Activated CD4-positive, alpha-beta T cell treated with anti-CD3 and anti-CD28 coated beads for 36 hours (primary cell): ENCODE measurements around the gene MAP4. TPM values are rescaled to one million over a fixed set of nuclear protein-coding genes. Genes with fewer than 3 reads are reported as not detected.

Source experiments
- ATAC-seq: fragments of 200-7000 bp; cut with Tn5 transposase; one replicate; pipeline ENCODE4 v1.10.0; 2021; ENCODE audit warnings: mild to moderate bottlenecking, moderate library complexity
- CTCF ChIA-PET: fragments of 350-600 bp; sonication (Branson Sonifier 250); formaldehyde crosslinking; loops from one replicate; lab custom pipeline; 2021; ENCODE audit warnings: antibody characterized with exemption; lab: Charles Lee
- POLR2A ChIA-PET: fragments of 350-600 bp; sonication (Branson Sonifier 250); formaldehyde crosslinking; loops from one replicate; lab custom pipeline; 2021; ENCODE audit warnings: antibody characterized with exemption, inconsistent platforms; lab: Charles Lee
- DNase-seq: peaks from one replicate; pipeline ENCODE4 v3.0.0-alpha.2; 2020
- H3K27ac Mint-ChIP-seq: one replicate; pipeline ENCODE4 v1.8.0; 2021; ENCODE audit warnings: mixed read lengths
- H3K27me3 Mint-ChIP-seq: one replicate; pipeline ENCODE4 v1.8.0; 2021; ENCODE audit warnings: mixed read lengths
- H3K36me3 Mint-ChIP-seq: one replicate; pipeline ENCODE4 v1.8.0; 2021; ENCODE audit warnings: low read depth, mixed read lengths
- H3K4me1 Mint-ChIP-seq: one replicate; pipeline ENCODE4 v1.8.0; 2021; ENCODE audit warnings: mixed read lengths
- H3K4me3 Mint-ChIP-seq: one replicate; pipeline ENCODE4 v1.8.0; 2021; ENCODE audit warnings: mild to moderate bottlenecking, moderate library complexity, mixed read lengths
- H3K9me3 Mint-ChIP-seq: one replicate; pipeline ENCODE4 v1.8.0; 2021; ENCODE audit warnings: low read depth, mixed read lengths
- intact Hi-C, 2 experiments: fragments of 100-400 bp; cut with DNase I in 1 of 2; cut with micrococcal nuclease in 1 of 2; formaldehyde crosslinking; loops; one replicate each; pipeline versions ENCODE4 v1.14.2 to v1.15.1; 2022 to 2024; cut with DNase I, micrococcal nuclease
- total RNA-seq, 2 experiments: library from RNA; stranded (reverse); gene quantifications; one replicate each; pipeline ENCODE4 v1.2.3, GENCODE V29; 2021

Gene MAP4
- total RNA-seq, 2 experiments from 2014 or later = 115 to 119 TPM

- H3K36me3 Mint-ChIP-seq = peaks cover 6% of the 10 kb centered on the region
- DNase-seq = no peak
- ChIA-PET POLR2A (no interaction called here), CTCF (no interaction called here)
- ATAC-seq = no peak
- H3K9me3 Mint-ChIP-seq = no peaks in the 10 kb centered on the region
- intact Hi-C loops = no loop called here
- H3K27ac Mint-ChIP-seq = no peak overlapping the region
- H3K27me3 Mint-ChIP-seq = no peaks in the 10 kb centered on the region
- no peak overlapping the region for H3K4me3 Mint-ChIP-seq
- peaks cover 3% of the 10 kb centered on the region for H3K4me1 Mint-ChIP-seq
Observed at GRCh38 chr3:47877719-47878118, 138.5 kb downstream of the MAP4 start.

DNA sequence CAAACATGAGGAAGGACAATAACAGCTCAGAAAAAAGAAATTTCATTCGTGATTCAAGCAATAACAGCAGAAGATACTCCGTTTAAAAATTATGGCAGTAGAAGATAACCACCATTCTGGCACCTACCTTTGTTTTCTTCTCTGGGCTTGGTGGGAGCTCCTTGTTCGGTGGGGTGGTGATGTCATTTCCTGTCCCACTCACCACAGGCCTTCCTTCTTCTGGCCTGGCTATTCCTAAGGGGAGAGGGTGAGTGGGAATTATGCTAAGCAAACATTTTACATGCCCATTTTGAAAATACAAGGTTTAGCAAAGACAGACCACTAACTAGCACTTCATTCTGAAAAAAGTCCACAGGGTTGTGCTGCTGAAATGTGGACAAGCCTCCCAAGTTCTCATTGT lies 138.9 kb downstream of the MAP4 start:
- H3K9me3 Mint-ChIP-seq = no peaks in the 10 kb centered on the region
- ATAC-seq (no peak), DNase-seq (no peak)
- H3K36me3 Mint-ChIP-seq = peaks cover 6% of the 10 kb centered on the region
- ChIA-PET CTCF (interaction anchor here (1.0 kb wide), 1 partner anchor 255 kb away, joined by 3 read pairs; no protein-coding TSS in a partner anchor), POLR2A (interaction anchor here (1.2 kb wide), 1 partner anchor 13 kb away, joined by 4 read pairs; no protein-coding TSS in a partner anchor)
- H3K27me3 Mint-ChIP-seq = no peaks in the 10 kb centered on the region
- no peak overlapping the region for H3K27ac Mint-ChIP-seq
- peaks cover 3% of the 10 kb centered on the region for H3K4me1 Mint-ChIP-seq
- H3K4me3 Mint-ChIP-seq = no peak overlapping the region
- intact Hi-C loops = no loop called here

GRCh38 chr3:47874913-47875312 lies 141.3 kb downstream of the MAP4 start:
- Mint-ChIP-seq H3K27me3 (no peaks in the 10 kb centered on the region), H3K27ac (no peak overlapping the region), H3K4me1 (peaks cover 3% of the 10 kb centered on the region), H3K4me3 (no peak overlapping the region), H3K36me3 (peaks cover 20% of the 10 kb centered on the region), H3K9me3 (no peaks in the 10 kb centered on the region)
- POLR2A ChIA-PET = no interaction called here
- intact Hi-C loops = no loop called here
- ATAC-seq (no peak), DNase-seq (no peak)
- CTCF ChIA-PET = no interaction called here

- Mint-ChIP-seq H3K9me3 (no peaks in the 10 kb centered on the region), H3K27ac (no peak overlapping the region), H3K36me3 (peaks cover 24% of the 10 kb centered on the region), H3K27me3 (no peaks in the 10 kb centered on the region), H3K4me3 (no peak overlapping the region), H3K4me1 (peaks cover 3% of the 10 kb centered on the region)
- intact Hi-C loops = no loop called here
- DNase-seq (no peak), ATAC-seq (no peak)
- ChIA-PET POLR2A (no interaction called here), CTCF (no interaction called here)
Observed at GRCh38 chr3:47874438-47874837, 141.8 kb downstream of the MAP4 start.

- Mint-ChIP-seq H3K27me3 (no peaks in the 10 kb centered on the region), H3K9me3 (no peaks in the 10 kb centered on the region), H3K27ac (no peak overlapping the region), H3K4me1 (peaks cover 3% of the 10 kb centered on the region), H3K4me3 (no peak overlapping the region), H3K36me3 (peaks cover 28% of the 10 kb centered on the region)
- intact Hi-C loops = no loop called here
- no peak for DNase-seq
- POLR2A ChIA-PET = no interaction called here
- ATAC-seq = no peak
- CTCF ChIA-PET = interaction anchor here (0.9 to 1.1 kb wide), 4 partner anchors 56 to 117 kb away, joined by 3 read pairs; no protein-coding TSS in a partner anchor
Observed at GRCh38 chr3:47872916-47873315, 143.3 kb downstream of the MAP4 start.

DNA sequence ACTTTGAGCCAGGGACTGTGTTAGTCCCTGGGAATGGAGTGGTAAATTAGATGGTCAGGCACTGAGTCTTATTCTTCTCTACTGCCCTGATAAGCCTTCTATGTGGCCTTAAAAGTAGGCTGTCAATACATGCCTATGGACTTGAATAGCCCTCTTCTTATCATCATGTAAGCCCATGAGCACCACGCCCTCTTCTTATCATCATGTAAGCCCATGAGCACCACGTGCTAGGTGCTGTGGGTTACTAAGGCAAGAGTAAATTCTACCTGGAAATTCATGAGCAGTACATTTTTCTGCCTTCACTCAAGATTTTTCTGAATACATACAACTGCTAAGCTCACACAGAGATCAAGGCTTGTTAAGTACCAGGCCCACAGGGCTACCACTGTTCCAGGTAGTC lies 144.8 kb downstream of the MAP4 start:
- no peak for ATAC-seq
- intact Hi-C loops = no loop called here
- no peak overlapping the region for H3K4me3 Mint-ChIP-seq
- no peaks in the 10 kb centered on the region for H3K27me3 Mint-ChIP-seq
- DNase-seq = no peak
- POLR2A ChIA-PET = no interaction called here
- no peaks in the 10 kb centered on the region for H3K9me3 Mint-ChIP-seq
- CTCF ChIA-PET = interaction anchor here (0.6 to 0.9 kb wide), 3 partner anchors 19 to 85 kb away, joined by 3 to 4 read pairs (median 3); no protein-coding TSS in a partner anchor
- no peaks in the 10 kb centered on the region for H3K4me1 Mint-ChIP-seq
- peaks cover 29% of the 10 kb centered on the region for H3K36me3 Mint-ChIP-seq
- H3K27ac Mint-ChIP-seq = no peak overlapping the region

GRCh38 chr3:47870702-47871260 lies 145.4 kb downstream of the MAP4 start:
- DNase-seq (no peak), ATAC-seq (no peak)
- Mint-ChIP-seq H3K36me3 (peaks cover 30% of the 10 kb centered on the region), H3K27ac (no peak overlapping the region), H3K9me3 (no peaks in the 10 kb centered on the region), H3K4me3 (no peak overlapping the region), H3K4me1 (no peaks in the 10 kb centered on the region), H3K27me3 (no peaks in the 10 kb centered on the region)
- CTCF ChIA-PET = no interaction called here
- intact Hi-C loops = no loop called here
- POLR2A ChIA-PET = no interaction called here

DNA sequence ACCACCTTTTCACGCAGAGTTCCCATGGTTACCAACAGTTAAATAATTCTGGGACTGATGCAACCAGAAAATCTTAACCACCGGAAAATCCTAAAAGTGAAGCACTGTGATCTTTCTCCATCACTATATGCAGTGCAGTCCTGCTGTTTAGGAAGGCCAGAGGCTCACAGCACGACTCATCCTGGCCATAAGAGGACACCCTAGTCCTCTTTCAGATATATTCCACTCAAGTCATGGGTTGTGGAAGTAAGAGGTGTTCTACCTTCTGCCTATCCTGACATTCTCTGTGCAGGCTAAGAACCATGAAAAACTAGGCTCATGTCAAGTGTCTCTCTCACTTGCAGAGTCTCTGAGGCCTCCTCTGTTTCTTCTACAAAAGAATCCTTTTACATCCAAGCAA lies 146.1 kb downstream of the MAP4 start:
- Mint-ChIP-seq H3K4me3 (no peak overlapping the region), H3K9me3 (no peaks in the 10 kb centered on the region), H3K4me1 (no peaks in the 10 kb centered on the region), H3K27me3 (no peaks in the 10 kb centered on the region), H3K27ac (no peak overlapping the region), H3K36me3 (peaks cover 34% of the 10 kb centered on the region)
- DNase-seq = no peak
- ATAC-seq = no peak
- ChIA-PET POLR2A (no interaction called here), CTCF (interaction anchor here (0.6 kb wide), 1 partner anchor 366 kb away, joined by 3 read pairs; no protein-coding TSS in a partner anchor)
- intact Hi-C loops = no loop called here

DNA sequence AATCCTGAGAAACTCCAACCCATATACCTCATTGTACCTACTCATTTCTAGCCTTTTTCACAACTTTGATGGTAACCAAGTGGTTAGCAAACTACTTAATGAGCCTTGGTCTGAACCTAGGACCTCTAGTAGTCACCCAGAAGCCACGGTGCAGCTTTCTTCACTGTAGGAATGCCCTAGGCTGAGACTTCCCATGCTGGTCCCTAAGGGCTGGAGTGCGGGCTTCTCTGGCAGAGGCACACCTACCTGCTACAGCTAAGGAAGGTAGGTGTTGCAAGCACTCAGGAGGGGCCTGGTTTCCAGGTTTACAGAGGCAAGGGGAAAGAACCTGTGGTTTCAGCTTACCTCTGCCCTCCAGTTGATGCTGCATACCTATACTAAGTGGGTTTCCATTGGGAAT lies 147.9 kb downstream of the MAP4 start:
- Mint-ChIP-seq H3K27me3 (no peaks in the 10 kb centered on the region), H3K4me3 (no peak overlapping the region), H3K4me1 (no peaks in the 10 kb centered on the region), H3K9me3 (no peaks in the 10 kb centered on the region), H3K36me3 (peaks cover 32% of the 10 kb centered on the region), H3K27ac (no peak overlapping the region)
- DNase-seq = no peak
- CTCF ChIA-PET = no interaction called here
- intact Hi-C loops = no loop called here
- POLR2A ChIA-PET = no interaction called here
- ATAC-seq = no peak

- Mint-ChIP-seq H3K27me3 (no peaks in the 10 kb centered on the region), H3K36me3 (peaks cover 32% of the 10 kb centered on the region)
- no peak for ATAC-seq
Observed at GRCh38 chr3:47867451-47868044, 148.7 kb downstream of the MAP4 start.

GRCh38 chr3:47865192-47865591 lies 151.0 kb downstream of the MAP4 start:
- H3K27me3 Mint-ChIP-seq = no peaks in the 10 kb centered on the region
- DNase-seq = no peak
- POLR2A ChIA-PET = no interaction called here
- CTCF ChIA-PET = interaction anchor here (0.7 to 1.1 kb wide), 3 partner anchors 26 to 286 kb away, joined by 3 to 4 read pairs (median 3); no protein-coding TSS in a partner anchor
- no peak overlapping the region for H3K27ac Mint-ChIP-seq
- no peaks in the 10 kb centered on the region for H3K4me1 Mint-ChIP-seq
- no peak for ATAC-seq
- no peaks in the 10 kb centered on the region for H3K9me3 Mint-ChIP-seq
- H3K36me3 Mint-ChIP-seq = peaks cover 19% of the 10 kb centered on the region
- intact Hi-C loops = no loop called here
- H3K4me3 Mint-ChIP-seq = no peak overlapping the region

More at GRCh38 chr3:47867451-47868044, 148.7 kb downstream of the MAP4 start:
- Mint-ChIP-seq H3K4me1 (no peaks in the 10 kb centered on the region), H3K4me3 (no peak overlapping the region), H3K27ac (no peak overlapping the region), H3K9me3 (no peaks in the 10 kb centered on the region)
- ChIA-PET POLR2A (interaction anchor here (0.8 kb wide), 1 partner anchor 23 kb away, joined by 3 read pairs; no protein-coding TSS in a partner anchor), CTCF (interaction anchor here (0.9 kb wide), 1 partner anchor 122 kb away, joined by 3 read pairs; no protein-coding TSS in a partner anchor)
- DNase-seq = no peak
- intact Hi-C loops = no loop called here
